ENCODE measurements around the gene ROR2. TPM values are rescaled to one million over a fixed set of nuclear protein-coding genes. Genes with fewer than 3 reads are reported as not detected.

Gene ROR2
- total and polyA plus RNA-seq, 2 experiments from 2014 or later: 8.1 to 18.8 TPM

DNA sequence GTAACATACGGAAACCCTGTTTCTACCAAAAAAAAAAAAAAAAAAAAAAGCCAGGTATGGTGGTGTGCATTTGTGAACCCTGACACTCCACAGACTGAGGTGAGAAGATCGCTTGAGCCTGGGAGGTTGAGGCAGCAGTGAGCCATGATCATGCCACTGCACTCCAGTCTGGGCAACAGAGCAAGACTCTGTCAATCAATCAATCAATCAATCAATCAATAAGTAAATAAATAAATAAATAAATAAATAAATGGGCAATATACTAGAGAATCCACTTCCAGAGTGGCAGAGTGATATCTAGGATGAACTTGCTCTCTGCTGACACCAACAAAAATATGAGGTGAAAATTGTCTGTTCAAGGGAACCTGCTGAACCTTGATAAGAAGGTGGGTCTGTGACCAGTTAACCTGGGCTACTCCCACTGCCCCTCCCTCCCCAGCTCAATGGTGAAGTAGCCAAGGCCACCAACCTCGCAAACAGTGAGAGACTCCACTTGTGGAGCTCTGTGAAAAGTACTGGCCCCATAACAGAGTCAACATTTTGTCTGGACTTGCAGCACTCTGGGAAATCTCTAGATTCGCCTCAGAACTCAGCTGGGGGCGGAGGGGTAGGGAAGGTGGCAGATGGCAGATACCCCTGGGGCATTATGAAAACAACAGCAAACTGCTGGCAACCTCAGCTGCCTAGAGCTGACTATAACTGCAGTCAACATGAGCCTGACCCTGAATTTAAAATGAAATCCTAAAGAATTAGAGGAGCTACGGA is 163.7 kb downstream of the ROR2 start:
- Histone ChIP-seq H3K4me1 (ENCODE audit: insufficient read depth) (peaks cover 8% of the 10 kb centered on the region), H4K20me1 (replicated peaks; ENCODE audit: insufficient read depth) (no peaks in the 10 kb centered on the region), H3K27ac (ENCODE audit: low read depth) (no peak overlapping the region), H3K36me3 (ENCODE audit: insufficient read depth) (no peaks in the 10 kb centered on the region), H3K27me3 (ENCODE audit: insufficient read depth) (no peaks in the 10 kb centered on the region), H2AFZ (no peak overlapping the region), H3F3A (replicated peaks; ENCODE audit: low read depth) (no peaks in the 10 kb centered on the region), H3K4me3 (no peak overlapping the region), H3K4me2 (no peak overlapping the region), H3K9me2 (ENCODE audit: insufficient read depth) (no peaks in the 10 kb centered on the region), H3K79me2 (replicated peaks; ENCODE audit: insufficient read depth) (no peaks in the 10 kb centered on the region)
- H3K4me1 Mint-ChIP-seq: peaks cover 10% of the 10 kb centered on the region; the same call in 2 of the 3 replicates
- H3K4me3 Mint-ChIP-seq: no peak overlapping the region
- no peak overlapping the region for H3K27ac Mint-ChIP-seq
- peaks cover 5% of the 10 kb centered on the region for H3K27me3 Mint-ChIP-seq (ENCODE audit: insufficient read depth, low read depth, poor library complexity)
- ATAC-seq: no peak
- DNase-seq (ENCODE audit: low spot score): no peak
- TF ChIP-seq ZNF331 (CRISPR knock-in tag; IDR thresholded peaks at IDR 0.05; ENCODE audit: low read depth): no peak
- no peak for TF ChIP-seq NANOG (IDR thresholded peaks at IDR 0.05; ENCODE audit: borderline replicate concordance)
- TF ChIP-seq ZNF114 (CRISPR knock-in tag; IDR thresholded peaks at IDR 0.05): no peak
- no peak for TF ChIP-seq CREB1 (CRISPR knock-in tag; IDR thresholded peaks at IDR 0.05; ENCODE audit: low read depth)
- TF ChIP-seq, protein P1, sequence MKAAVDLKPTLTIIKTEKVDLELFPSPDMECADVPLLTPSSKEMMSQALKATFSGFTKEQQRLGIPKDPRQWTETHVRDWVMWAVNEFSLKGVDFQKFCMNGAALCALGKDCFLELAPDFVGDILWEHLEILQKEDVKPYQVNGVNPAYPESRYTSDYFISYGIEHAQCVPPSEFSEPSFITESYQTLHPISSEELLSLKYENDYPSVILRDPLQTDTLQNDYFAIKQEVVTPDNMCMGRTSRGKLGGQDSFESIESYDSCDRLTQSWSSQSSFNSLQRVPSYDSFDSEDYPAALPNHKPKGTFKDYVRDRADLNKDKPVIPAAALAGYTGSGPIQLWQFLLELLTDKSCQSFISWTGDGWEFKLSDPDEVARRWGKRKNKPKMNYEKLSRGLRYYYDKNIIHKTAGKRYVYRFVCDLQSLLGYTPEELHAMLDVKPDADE (IDR thresholded peaks at IDR 0.05): no peak
- no peak for TF ChIP-seq EZH2 (IDR thresholded peaks at IDR 0.05; ENCODE audit: low read depth, unreplicated experiment)
- TF ChIP-seq CTCF (conservative IDR thresholded peaks at IDR 0.05; ENCODE audit: low read depth in 2 of 2): no peak
- peaks cover 6% of the 10 kb centered on the region for H3K9me3 Mint-ChIP-seq
- no peaks in the 10 kb centered on the region; the same call in 2 of the 3 replicates for H3K36me3 Mint-ChIP-seq (ENCODE audit: low read depth)

- Histone ChIP-seq H3K27ac (ENCODE audit: low read depth) (no peak overlapping the region), H3F3A (replicated peaks; ENCODE audit: low read depth) (no peaks in the 10 kb centered on the region), H3K4me2 (no peak overlapping the region), H3K36me3 (ENCODE audit: insufficient read depth) (no peaks in the 10 kb centered on the region), H3K79me2 (replicated peaks; ENCODE audit: insufficient read depth) (no peaks in the 10 kb centered on the region), H2AFZ (no peak overlapping the region), H3K4me3 (no peak overlapping the region), H3K9me2 (ENCODE audit: insufficient read depth) (no peaks in the 10 kb centered on the region), H3K4me1 (ENCODE audit: insufficient read depth) (peaks cover 8% of the 10 kb centered on the region), H3K27me3 (ENCODE audit: insufficient read depth) (no peaks in the 10 kb centered on the region), H4K20me1 (replicated peaks; ENCODE audit: insufficient read depth) (no peaks in the 10 kb centered on the region)
- H3K4me1 Mint-ChIP-seq: peaks cover 15% of the 10 kb centered on the region; the same call in 2 of the 3 replicates
- ATAC-seq (no peak), DNase-seq (ENCODE audit: low spot score) (no peak)
- H3K9me3 Mint-ChIP-seq: peaks cover 6% of the 10 kb centered on the region
- no peaks in the 10 kb centered on the region; the same call in 2 of the 3 replicates for H3K36me3 Mint-ChIP-seq (ENCODE audit: low read depth)
- H3K4me3 Mint-ChIP-seq: no peak overlapping the region
- peaks cover 5% of the 10 kb centered on the region for H3K27me3 Mint-ChIP-seq (ENCODE audit: insufficient read depth, low read depth, poor library complexity)
- H3K27ac Mint-ChIP-seq: no peak overlapping the region
- TF ChIP-seq ZNF114 (CRISPR knock-in tag; IDR thresholded peaks at IDR 0.05) (no peak), STAT1 (IDR thresholded peaks at IDR 0.05; ENCODE audit: unreplicated experiment) (no peak), EZH2phosphoT487 (IDR thresholded peaks at IDR 0.05; ENCODE audit: unreplicated experiment) (no peak), JUNB (IDR thresholded peaks at IDR 0.05; ENCODE audit: unreplicated experiment) (no peak)
- TF ChIP-seq, protein P2, sequence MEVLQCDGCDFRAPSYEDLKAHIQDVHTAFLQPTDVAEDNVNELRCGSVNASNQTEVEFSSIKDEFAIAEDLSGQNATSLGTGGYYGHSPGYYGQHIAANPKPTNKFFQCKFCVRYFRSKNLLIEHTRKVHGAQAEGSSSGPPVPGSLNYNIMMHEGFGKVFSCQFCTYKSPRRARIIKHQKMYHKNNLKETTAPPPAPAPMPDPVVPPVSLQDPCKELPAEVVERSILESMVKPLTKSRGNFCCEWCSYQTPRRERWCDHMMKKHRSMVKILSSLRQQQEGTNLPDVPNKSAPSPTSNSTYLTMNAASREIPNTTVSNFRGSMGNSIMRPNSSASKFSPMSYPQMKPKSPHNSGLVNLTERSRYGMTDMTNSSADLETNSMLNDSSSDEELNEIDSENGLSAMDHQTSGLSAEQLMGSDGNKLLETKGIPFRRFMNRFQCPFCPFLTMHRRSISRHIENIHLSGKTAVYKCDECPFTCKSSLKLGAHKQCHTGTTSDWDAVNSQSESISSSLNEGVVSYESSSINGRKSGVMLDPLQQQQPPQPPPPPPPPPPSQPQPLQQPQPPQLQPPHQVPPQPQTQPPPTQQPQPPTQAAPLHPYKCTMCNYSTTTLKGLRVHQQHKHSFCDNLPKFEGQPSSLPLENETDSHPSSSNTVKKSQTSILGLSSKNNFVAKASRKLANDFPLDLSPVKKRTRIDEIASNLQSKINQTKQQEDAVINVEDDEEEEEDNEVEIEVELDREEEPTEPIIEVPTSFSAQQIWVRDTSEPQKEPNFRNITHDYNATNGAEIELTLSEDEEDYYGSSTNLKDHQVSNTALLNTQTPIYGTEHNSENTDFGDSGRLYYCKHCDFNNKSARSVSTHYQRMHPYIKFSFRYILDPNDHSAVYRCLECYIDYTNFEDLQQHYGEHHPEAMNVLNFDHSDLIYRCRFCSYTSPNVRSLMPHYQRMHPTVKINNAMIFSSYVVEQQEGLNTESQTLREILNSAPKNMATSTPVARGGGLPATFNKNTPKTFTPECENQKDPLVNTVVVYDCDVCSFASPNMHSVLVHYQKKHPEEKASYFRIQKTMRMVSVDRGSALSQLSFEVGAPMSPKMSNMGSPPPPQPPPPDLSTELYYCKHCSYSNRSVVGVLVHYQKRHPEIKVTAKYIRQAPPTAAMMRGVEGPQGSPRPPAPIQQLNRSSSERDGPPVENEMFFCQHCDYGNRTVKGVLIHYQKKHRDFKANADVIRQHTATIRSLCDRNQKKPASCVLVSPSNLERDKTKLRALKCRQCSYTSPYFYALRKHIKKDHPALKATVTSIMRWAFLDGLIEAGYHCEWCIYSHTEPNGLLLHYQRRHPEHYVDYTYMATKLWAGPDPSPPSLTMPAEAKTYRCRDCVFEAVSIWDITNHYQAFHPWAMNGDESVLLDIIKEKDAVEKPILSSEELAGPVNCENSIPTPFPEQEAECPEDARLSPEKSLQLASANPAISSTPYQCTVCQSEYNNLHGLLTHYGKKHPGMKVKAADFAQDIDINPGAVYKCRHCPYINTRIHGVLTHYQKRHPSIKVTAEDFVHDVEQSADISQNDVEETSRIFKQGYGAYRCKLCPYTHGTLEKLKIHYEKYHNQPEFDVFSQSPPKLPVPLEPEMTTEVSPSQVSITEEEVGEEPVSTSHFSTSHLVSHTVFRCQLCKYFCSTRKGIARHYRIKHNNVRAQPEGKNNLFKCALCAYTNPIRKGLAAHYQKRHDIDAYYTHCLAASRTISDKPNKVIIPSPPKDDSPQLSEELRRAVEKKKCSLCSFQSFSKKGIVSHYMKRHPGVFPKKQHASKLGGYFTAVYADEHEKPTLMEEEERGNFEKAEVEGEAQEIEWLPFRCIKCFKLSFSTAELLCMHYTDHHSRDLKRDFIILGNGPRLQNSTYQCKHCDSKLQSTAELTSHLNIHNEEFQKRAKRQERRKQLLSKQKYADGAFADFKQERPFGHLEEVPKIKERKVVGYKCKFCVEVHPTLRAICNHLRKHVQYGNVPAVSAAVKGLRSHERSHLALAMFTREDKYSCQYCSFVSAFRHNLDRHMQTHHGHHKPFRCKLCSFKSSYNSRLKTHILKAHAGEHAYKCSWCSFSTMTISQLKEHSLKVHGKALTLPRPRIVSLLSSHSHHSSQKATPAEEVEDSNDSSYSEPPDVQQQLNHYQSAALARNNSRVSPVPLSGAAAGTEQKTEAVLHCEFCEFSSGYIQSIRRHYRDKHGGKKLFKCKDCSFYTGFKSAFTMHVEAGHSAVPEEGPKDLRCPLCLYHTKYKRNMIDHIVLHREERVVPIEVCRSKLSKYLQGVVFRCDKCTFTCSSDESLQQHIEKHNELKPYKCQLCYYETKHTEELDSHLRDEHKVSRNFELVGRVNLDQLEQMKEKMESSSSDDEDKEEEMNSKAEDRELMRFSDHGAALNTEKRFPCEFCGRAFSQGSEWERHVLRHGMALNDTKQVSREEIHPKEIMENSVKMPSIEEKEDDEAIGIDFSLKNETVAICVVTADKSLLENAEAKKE (CRISPR knock-in tag; IDR thresholded peaks at IDR 0.05): no peak
Observed at GRCh38 chr9:91785447-91785842, 164.6 kb downstream of the ROR2 start.

All from GM23338 (cell line).